GM12872 (cell line): ENCODE measurements around the gene NRL.

Experiments used
- TF ChIP-seq, protein P1 (sequence below): IDR thresholded peaks from 3 replicates; pipeline ENCODE4 v1.5.1; 2011; ENCODE audit warnings: low read depth, mild to moderate bottlenecking, low read length, moderate library complexity; ENCODE audit not compliant: insufficient read depth

NRL gene

DNA sequence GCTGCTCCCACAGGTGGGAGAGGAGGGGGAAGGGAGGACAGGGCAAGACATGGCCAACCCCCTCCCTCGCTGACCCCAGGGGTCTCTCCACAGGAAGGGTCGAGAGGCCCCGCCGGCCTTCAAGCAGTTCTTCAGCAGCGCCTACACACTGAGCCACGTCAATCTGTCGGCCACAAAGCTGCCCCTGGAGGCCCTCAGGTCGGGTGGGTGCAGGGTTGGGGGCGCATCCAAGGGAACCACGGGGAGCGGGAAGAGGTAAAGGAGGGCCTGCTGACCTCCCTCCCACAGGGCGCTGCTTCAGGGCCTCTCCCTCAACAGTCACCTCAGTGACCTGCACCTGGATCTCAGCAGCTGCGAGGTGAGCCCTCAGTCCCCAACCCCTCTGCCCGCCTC is 56.9 kb downstream of the NRL start:
- TF ChIP-seq, protein P1, sequence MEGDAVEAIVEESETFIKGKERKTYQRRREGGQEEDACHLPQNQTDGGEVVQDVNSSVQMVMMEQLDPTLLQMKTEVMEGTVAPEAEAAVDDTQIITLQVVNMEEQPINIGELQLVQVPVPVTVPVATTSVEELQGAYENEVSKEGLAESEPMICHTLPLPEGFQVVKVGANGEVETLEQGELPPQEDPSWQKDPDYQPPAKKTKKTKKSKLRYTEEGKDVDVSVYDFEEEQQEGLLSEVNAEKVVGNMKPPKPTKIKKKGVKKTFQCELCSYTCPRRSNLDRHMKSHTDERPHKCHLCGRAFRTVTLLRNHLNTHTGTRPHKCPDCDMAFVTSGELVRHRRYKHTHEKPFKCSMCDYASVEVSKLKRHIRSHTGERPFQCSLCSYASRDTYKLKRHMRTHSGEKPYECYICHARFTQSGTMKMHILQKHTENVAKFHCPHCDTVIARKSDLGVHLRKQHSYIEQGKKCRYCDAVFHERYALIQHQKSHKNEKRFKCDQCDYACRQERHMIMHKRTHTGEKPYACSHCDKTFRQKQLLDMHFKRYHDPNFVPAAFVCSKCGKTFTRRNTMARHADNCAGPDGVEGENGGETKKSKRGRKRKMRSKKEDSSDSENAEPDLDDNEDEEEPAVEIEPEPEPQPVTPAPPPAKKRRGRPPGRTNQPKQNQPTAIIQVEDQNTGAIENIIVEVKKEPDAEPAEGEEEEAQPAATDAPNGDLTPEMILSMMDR = no peak

DNA sequence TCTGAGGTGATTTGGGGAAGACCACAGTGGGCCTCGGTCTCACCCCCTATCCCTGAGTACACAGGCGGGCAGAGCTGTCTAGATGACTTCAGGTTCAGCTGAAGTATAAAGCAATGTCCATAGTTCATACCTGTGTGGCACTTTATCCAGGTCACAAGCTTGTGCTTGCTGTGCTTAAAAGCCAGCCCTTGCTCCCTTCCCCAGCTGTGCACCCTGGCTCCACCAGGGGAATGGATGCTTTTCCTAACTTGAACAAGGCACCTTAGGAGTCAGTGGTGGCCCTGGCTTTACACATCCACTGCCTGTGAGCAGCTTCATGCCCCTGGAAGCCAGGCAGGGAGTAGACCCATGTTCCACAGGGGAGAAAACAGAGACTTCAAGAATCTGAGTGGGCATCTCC is 57.5 kb downstream of the NRL start:
- TF ChIP-seq, protein P1 = no peak

DNA sequence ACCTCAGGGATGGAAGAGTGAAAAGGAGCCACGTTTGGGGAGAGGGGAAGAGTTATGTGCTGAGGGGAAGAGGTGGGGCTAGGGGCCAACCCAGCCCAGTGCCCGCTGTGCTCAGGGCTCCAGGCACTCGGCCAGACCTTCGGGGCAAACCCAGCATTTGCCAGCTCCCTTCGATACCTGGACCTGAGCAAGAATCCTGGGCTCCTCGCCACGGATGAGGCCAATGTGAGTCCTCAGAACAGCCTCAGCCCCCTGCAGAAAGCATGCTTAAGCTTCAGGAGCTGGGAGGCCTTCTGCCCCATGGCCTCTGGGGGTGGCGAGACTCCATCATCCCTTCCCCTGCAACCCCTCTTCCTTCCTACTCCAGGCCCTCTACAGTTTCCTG is 58.0 kb downstream of the NRL start:
- TF ChIP-seq, protein P1 = no peak

DNA sequence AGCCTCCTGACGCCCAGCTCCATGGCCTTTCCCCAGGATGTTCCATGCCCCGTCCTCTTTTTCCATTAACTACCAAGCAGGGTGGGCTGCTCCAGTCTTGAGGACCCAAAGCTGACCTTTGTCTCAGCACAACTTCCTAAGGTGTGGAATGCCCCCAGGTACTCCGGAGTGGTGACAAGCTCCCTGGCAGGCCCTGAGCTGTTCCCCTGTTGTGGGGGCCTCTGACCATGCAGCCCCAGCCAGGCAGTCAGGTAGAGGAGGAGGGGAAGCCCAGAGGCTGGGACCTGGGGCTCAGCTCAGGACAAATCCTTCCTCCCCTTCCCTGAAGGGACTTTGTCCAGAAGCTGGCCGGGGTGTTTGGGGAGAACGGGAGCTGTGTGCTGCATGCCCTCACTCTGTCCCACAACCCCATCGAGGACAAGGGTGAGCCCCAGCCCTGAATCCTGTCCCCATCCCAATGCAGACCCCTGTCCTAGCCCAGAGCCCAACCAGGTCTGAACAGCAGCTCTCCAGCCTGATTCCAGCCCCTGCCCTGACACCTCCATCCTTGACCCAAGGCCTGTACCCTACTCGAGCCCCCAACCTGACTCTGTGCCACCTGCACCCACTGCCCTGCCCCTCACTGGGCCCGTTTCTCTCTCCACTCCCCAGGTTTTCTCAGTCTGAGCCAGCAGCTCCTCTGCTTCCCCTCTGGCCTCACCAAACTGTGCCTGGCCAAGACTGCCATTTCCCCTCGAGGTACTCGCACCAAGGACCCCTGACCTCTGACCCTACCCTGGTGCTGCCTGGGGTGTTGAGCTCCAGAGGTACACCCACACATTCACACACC is 58.6 kb downstream of the NRL start:
- TF ChIP-seq, protein P1 = no peak

DNA sequence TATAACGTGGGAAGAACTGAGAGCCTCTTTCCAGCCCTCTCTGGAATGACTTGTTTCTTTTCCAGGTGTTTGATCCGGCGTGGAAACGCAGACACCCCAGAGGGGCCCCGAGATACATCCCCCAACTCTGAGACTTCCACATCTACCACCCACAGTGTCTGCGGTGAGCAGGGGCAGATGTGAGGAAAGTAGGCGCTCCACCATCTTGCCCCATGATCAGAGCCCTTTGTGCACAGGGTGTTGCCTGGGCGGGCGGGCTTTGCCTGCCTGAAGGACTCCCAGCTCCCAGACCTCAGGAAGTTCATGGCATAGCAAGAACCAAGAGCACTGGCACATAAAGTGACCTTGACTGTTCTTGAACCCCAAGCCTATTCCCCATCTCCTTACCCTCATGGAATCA is 60.1 kb downstream of the NRL start:
- TF ChIP-seq, protein P1 = no peak

DNA sequence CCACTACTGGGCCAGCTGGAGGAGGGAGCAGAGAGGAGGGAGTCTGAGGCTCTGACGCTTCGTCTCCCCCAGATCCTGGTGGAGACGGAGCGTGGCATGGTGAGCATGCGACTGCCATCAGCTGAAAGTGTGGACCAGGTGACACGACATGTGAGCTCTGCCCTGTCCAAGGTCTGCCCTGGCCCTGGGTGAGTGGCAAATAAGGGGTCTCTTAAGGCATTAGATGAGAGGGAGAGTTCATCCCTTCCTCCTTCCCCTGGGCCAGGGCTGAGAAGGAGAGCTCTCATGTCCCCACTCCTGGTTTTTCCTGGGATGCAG is 60.5 kb downstream of the NRL start:
- TF ChIP-seq, protein P1 = no peak

DNA sequence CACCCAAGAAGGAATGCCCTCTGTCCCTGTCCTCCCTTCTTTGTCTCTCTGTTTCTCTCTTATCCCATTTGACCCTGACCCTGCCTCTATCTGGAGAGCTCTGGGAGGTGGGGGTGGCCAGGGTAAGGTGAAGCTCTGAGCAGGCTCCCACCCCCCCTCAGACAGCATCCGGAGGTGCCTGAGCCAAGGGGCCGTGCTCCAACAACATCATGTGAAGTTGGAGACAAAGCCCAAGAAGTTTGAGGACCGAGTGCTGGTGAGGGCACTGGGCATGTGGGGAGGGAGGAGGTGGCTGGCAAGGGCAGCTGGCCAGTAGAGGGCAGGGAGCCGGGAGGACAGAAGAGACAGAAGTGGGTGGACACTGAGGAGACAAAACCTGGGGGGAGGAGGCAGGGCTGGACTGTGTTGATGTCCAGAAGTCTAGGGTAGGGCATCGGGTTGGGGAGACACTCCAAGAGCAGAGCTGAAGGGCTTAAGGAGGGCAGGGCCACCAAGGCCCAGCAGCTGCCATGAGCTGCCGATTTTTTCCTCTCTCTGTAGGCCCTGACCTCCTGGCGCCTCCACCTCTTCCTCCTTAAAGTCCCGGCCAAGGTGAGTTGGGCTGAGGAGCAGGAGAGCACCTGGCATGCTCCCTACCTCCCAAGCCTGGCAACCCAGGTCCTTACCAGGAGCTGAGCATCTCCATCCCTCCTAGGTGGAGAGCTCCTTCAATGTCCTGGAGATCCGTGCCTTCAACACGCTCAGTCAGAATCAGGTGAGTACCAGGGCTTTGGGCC is 61.0 kb downstream of the NRL start:
- TF ChIP-seq, protein P1 = no peak
